Activated CD4-positive, alpha-beta T cell treated with anti-CD3 and anti-CD28 coated beads, Interleukin-2, amount 10 ng/mL, durations not matched to agents 24 days and 14 days (primary cell): Measurements from ENCODE around the gene SIRT7. TPM values are rescaled to one million over a fixed set of nuclear protein-coding genes. Genes with fewer than 3 reads are reported as not detected.

Experiments used
- DNase-seq: peaks from one replicate; pipeline ENCODE4 v3.0.0; 2022
- H3K27ac Mint-ChIP-seq: one replicate; pipeline ENCODE4 v1.8.0; 2022; ENCODE audit warnings: mild to moderate bottlenecking, mixed read lengths
- H3K27me3 Mint-ChIP-seq: one replicate; pipeline ENCODE4 v1.8.0; 2022; ENCODE audit warnings: mixed read lengths
- H3K36me3 Mint-ChIP-seq: one replicate; pipeline ENCODE4 v1.8.0; 2022; ENCODE audit warnings: low read depth, mild to moderate bottlenecking, mixed read lengths
- H3K4me1 Mint-ChIP-seq: one replicate; pipeline ENCODE4 v1.8.0; 2021; ENCODE audit warnings: mixed read lengths
- H3K4me3 Mint-ChIP-seq: one replicate; pipeline ENCODE4 v1.8.0; 2022; ENCODE audit warnings: mild to moderate bottlenecking, moderate library complexity, mixed read lengths
- H3K9me3 Mint-ChIP-seq: one replicate; pipeline ENCODE4 v1.8.0; 2021; ENCODE audit warnings: mixed read lengths
- intact Hi-C: fragments of 100-400 bp; cut with micrococcal nuclease; formaldehyde crosslinking; loops from one replicate; pipeline ENCODE4 v1.15.1; 2023
- total RNA-seq: library from RNA; stranded (reverse); gene quantifications from 2 replicates; pipeline ENCODE4 v1.2.3, GENCODE V29; 2022

Gene SIRT7
- total RNA-seq, 1 donor from 2014 or later: 54.9 TPM

GRCh38 chr17:81912441-81913309 is 5.3 kb downstream of the SIRT7 start:
- H3K4me1 Mint-ChIP-seq: peaks cover 20% of the 10 kb centered on the region
- H3K27me3 Mint-ChIP-seq: no peaks in the 10 kb centered on the region
- no peak for DNase-seq
- H3K27ac Mint-ChIP-seq: no peak overlapping the region
- H3K4me3 Mint-ChIP-seq: no peak overlapping the region
- H3K9me3 Mint-ChIP-seq: no peaks in the 10 kb centered on the region
- peaks cover 37% of the 10 kb centered on the region for H3K36me3 Mint-ChIP-seq
- intact Hi-C loops: no loop called here

- DNase-seq: no peak
- intact Hi-C loops: loop anchor here (2.0 kb wide), 1 partner anchor 15 kb away; the partner anchor contains the start of gene MAFG
- peaks cover 35% of the 10 kb centered on the region for H3K36me3 Mint-ChIP-seq
- H3K27ac Mint-ChIP-seq: peak overlapping the region; percentile 56
- H3K4me1 Mint-ChIP-seq: peaks cover 16% of the 10 kb centered on the region
- H3K27me3 Mint-ChIP-seq: no peaks in the 10 kb centered on the region
- no peaks in the 10 kb centered on the region for H3K9me3 Mint-ChIP-seq
- H3K4me3 Mint-ChIP-seq: peak overlapping the region; percentile 72
Observed at GRCh38 chr17:81911969-81912368, 6.0 kb downstream of the SIRT7 start.

GRCh38 chr17:81911277-81911961 is 6.6 kb downstream of the SIRT7 start, which contains the start of gene PCYT2:
TSS of gene PCYT2 (minus strand) at chr17:81911399. CDS start at chr17:81911355, 44 bp downstream.
- Mint-ChIP-seq H3K27me3 (no peaks in the 10 kb centered on the region), H3K27ac (peak within 1 kb of the TSS; percentile 62), H3K9me3 (no peaks in the 10 kb centered on the region), H3K4me1 (peaks cover 13% of the 10 kb centered on the region), H3K4me3 (peak within 1 kb of the TSS; percentile 86), H3K36me3 (peaks cover 38% of the 10 kb centered on the region)
- DNase-seq: peak; percentile 97
- intact Hi-C loops: loop anchor here (2.0 kb wide), 1 partner anchor 15 kb away; the partner anchor contains the start of gene MAFG

GRCh38 chr17:81910840-81911276 is 7.1 kb downstream of the SIRT7 start:
- no peaks in the 10 kb centered on the region for H3K9me3 Mint-ChIP-seq
- peaks cover 10% of the 10 kb centered on the region for H3K4me1 Mint-ChIP-seq
- intact Hi-C loops: loop anchor here (2.0 kb wide), 1 partner anchor 16 kb away; the partner anchor contains the start of gene MAFG
- H3K27me3 Mint-ChIP-seq: no peaks in the 10 kb centered on the region
- no peak for DNase-seq
- H3K27ac Mint-ChIP-seq: peak overlapping the region; percentile 62
- H3K4me3 Mint-ChIP-seq: peak overlapping the region; percentile 86
- peaks cover 34% of the 10 kb centered on the region for H3K36me3 Mint-ChIP-seq

- Mint-ChIP-seq H3K27me3 (no peaks in the 10 kb centered on the region), H3K4me1 (peaks cover 8% of the 10 kb centered on the region), H3K27ac (peak overlapping the region; percentile 62), H3K9me3 (no peaks in the 10 kb centered on the region), H3K36me3 (peaks cover 32% of the 10 kb centered on the region), H3K4me3 (peak overlapping the region; percentile 86)
- no peak for DNase-seq
- intact Hi-C loops: loop anchor here (2.0 kb wide), 1 partner anchor 17 kb away; the partner anchor contains the start of gene MAFG
Observed at GRCh38 chr17:81909966-81910839, 7.8 kb downstream of the SIRT7 start.

GRCh38 chr17:81909231-81909630 is 8.7 kb downstream of the SIRT7 start:
- Mint-ChIP-seq H3K27me3 (no peaks in the 10 kb centered on the region), H3K9me3 (no peaks in the 10 kb centered on the region), H3K4me3 (peak overlapping the region; percentile 86), H3K4me1 (peaks cover 6% of the 10 kb centered on the region), H3K27ac (no peak overlapping the region), H3K36me3 (peaks cover 26% of the 10 kb centered on the region)
- DNase-seq: no peak
- intact Hi-C loops: no loop called here

- H3K27ac Mint-ChIP-seq: no peak overlapping the region
- H3K4me3 Mint-ChIP-seq: no peak overlapping the region
Observed at GRCh38 chr17:81908793-81909192, 9.2 kb downstream of the SIRT7 start.

GRCh38 chr17:81907219-81908145 is 10.5 kb downstream of the SIRT7 start:
- DNase-seq: no peak
- H3K27ac Mint-ChIP-seq: no peak overlapping the region
- intact Hi-C loops: no loop called here
- no peak overlapping the region for H3K4me3 Mint-ChIP-seq
- no peaks in the 10 kb centered on the region for H3K27me3 Mint-ChIP-seq
- no peaks in the 10 kb centered on the region for H3K9me3 Mint-ChIP-seq
- peaks cover 6% of the 10 kb centered on the region for H3K4me1 Mint-ChIP-seq
- peaks cover 14% of the 10 kb centered on the region for H3K36me3 Mint-ChIP-seq

More at GRCh38 chr17:81908793-81909192, 9.2 kb downstream of the SIRT7 start:
- no peak for DNase-seq
- H3K36me3 Mint-ChIP-seq: peaks cover 25% of the 10 kb centered on the region
- intact Hi-C loops: no loop called here
- H3K9me3 Mint-ChIP-seq: no peaks in the 10 kb centered on the region
- H3K27me3 Mint-ChIP-seq: no peaks in the 10 kb centered on the region
- H3K4me1 Mint-ChIP-seq: peaks cover 6% of the 10 kb centered on the region

GRCh38 chr17:81906476-81907218 is 11.3 kb downstream of the SIRT7 start:
- Mint-ChIP-seq H3K4me1 (peaks cover 4% of the 10 kb centered on the region), H3K4me3 (no peak overlapping the region), H3K27ac (no peak overlapping the region), H3K9me3 (no peaks in the 10 kb centered on the region), H3K27me3 (no peaks in the 10 kb centered on the region), H3K36me3 (peaks cover 8% of the 10 kb centered on the region)
- DNase-seq: no peak
- intact Hi-C loops: no loop called here

- H3K9me3 Mint-ChIP-seq: no peaks in the 10 kb centered on the region
- H3K27ac Mint-ChIP-seq: no peak overlapping the region
- DNase-seq: no peak
- H3K4me1 Mint-ChIP-seq: peaks cover 6% of the 10 kb centered on the region
- peaks cover 8% of the 10 kb centered on the region for H3K36me3 Mint-ChIP-seq
- H3K4me3 Mint-ChIP-seq: no peak overlapping the region
- H3K27me3 Mint-ChIP-seq: peaks cover 4% of the 10 kb centered on the region
- intact Hi-C loops: no loop called here
Observed at GRCh38 chr17:81905993-81906392, 12.0 kb downstream of the SIRT7 start.

GRCh38 chr17:81905424-81905875 is 12.5 kb downstream of the SIRT7 start:
- no peaks in the 10 kb centered on the region for H3K9me3 Mint-ChIP-seq
- peaks cover 11% of the 10 kb centered on the region for H3K36me3 Mint-ChIP-seq
- H3K27me3 Mint-ChIP-seq: peaks cover 7% of the 10 kb centered on the region
- intact Hi-C loops: no loop called here
- H3K4me1 Mint-ChIP-seq: peaks cover 5% of the 10 kb centered on the region
- no peak overlapping the region for H3K27ac Mint-ChIP-seq
- DNase-seq: no peak
- no peak overlapping the region for H3K4me3 Mint-ChIP-seq
